GM10266 (cell line): ENCODE results near the gene NOSTRIN.

Source experiments
- DNase-seq: peaks from one replicate; pipeline ENCODE4 v3.0.0; 2012; ENCODE audit errors: extremely low spot score
- CTCF ChIP-seq: IDR thresholded peaks from 2 replicates; pipeline ENCODE4 v1.5.1; 2012; ENCODE audit warnings: mild to moderate bottlenecking, low read depth; ENCODE audit not compliant: control insufficient read depth, insufficient read depth; ENCODE audit errors: missing control alignments

The NOSTRIN gene

DNA sequence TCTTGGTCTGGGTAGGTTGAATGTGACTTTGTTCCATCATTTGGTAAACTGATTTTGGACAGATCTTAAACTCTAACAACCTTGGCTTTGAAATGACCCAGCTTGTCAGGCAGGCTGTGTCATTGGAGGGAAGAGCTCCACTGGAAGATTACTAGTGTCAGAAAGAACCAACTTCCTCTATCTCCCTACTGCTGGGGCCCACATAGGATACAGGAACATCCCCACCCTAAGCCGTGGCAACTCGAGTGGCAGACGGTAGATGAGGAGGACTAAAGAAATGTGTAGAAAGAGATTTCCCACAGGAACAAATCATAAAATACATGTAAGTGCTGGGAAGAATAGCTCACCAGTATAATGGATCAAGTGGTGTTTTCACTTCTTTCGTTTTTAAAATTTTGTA is 94.3 kb downstream of the NOSTRIN start:
- no peak for TF ChIP-seq CTCF

DNA sequence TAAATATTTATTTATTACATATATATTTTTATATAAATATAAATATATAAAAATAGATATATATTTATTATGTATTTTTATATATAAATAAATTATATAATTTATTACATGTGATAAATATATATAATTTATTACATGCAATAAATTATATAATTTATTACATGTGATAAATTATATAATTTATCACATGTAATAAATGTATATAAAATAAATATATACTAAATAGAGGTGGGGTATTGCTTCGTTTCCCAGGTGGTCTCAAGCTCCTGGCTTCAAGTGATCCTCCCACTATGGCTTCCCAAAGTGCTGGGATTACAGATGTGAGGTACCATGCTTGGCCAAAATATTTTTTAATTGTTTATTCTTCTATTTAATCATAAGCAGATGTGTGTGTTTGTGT is 95.0 kb downstream of the NOSTRIN start:
- no peak for DNase-seq

More for the DNA sequence above, 94.3 kb downstream of the NOSTRIN start:
- no peak for DNase-seq

DNA sequence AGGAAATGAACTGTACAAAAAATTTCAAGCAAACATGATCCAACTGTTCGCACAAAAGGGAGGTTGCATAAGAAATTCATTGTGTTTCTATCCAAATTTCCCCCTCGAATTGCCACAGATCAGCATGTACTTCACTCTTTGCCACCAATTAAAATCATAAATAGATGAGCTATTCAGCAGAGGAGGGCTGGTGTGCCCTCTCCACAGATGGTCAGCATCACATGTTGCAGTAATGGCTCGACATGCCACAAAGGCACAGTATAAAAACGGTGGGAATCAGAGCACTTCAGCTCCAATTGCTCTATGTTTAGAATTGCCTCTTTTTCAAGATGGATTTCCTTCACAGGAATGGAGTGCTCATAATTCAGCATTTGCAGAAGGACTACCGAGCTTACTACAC is 98.6 kb downstream of the NOSTRIN start, which contains the start of gene G6PC2:
TSS of gene G6PC2 (plus strand) at position 289 of the 400 bp plus-strand sequence. CDS start at position 330, 41 bp downstream.
- no peak for DNase-seq

More for the DNA sequence above, 95.0 kb downstream of the NOSTRIN start:
- TF ChIP-seq CTCF: no peak

DNA sequence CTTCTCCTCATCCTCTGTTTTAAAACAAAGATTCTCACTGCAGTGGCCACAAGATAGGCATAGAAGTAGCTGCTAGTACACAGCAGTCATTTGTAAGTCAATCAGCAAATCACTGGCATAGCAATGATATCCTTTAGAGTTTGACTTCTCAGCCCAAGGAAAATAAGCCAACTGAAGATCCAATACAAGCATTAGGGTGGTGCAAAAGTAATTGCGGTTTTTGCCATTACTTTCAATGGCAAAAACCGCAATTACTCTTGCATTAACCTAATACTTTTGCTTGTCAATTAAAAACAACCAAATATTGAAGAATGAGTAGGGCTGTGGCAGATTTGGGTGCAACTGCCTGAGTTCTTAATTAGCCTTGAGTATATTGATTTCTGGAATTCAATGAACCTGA is 101.5 kb downstream of the NOSTRIN start:
- TF ChIP-seq CTCF: no peak
- DNase-seq: no peak

More for the DNA sequence above, 98.6 kb downstream of the NOSTRIN start, which contains the start of gene G6PC2:
- TF ChIP-seq CTCF: no peak

GRCh38 chr2:168904358-168904757 is 101.9 kb downstream of the NOSTRIN start:
- no peak for DNase-seq
- TF ChIP-seq CTCF: no peak

- no peak for TF ChIP-seq CTCF
- no peak for DNase-seq
Observed at GRCh38 chr2:168907940-168908662, 105.7 kb downstream of the NOSTRIN start.

DNA sequence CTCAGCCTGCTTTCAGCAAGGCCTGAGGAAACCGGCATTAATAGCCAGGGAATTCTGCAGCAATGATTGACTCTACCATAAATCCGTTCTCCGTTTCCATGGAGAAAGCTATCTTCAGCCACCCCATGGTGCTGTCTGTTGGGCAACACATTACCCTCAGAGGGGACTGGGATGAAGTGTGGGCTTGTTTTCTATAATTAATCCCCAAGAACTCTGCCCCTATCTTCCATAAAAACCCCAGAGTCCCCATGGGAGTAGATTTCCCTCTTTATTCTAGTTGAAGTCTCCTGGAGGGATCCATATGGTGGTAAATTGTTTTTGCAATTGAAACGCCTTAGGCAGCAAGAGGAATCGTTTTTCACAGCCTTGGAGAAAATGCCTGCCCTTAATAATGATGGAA is 107.9 kb downstream of the NOSTRIN start:
- DNase-seq: no peak
- no peak for TF ChIP-seq CTCF
